Ovary (tissue), 9 donors: ENCODE results near the gene UST. TPM values are rescaled to one million over a fixed set of nuclear protein-coding genes. Genes with fewer than 3 reads are reported as not detected.
A peak's percentile ranks its signal among the peaks of the same experiment; 100 is the strongest.

ENCODE experiments used
- DNase-seq, 5 donors: peaks; one replicate each; pipeline ENCODE4 v3.0.0-alpha.2; 2019 to 2020
- H3K27ac ChIP-seq, 2 donors: fragments of 200-600 bp; one replicate each; pipeline versions ENCODE4 v1.5.1 to v1.8.0; 2019 to 2022
- H3K27me3 ChIP-seq: fragments of 200-600 bp; one replicate; pipeline ENCODE4 v1.8.0; 2022
- H3K36me3 ChIP-seq: fragments of 200-600 bp; sonication (generic); one replicate; pipeline ENCODE4 v1.5.1; 2019
- H3K4me1 ChIP-seq: one replicate; pipeline ENCODE4 v1.8.1; 2013; ENCODE audit warnings: mild to moderate bottlenecking, moderate library complexity; ENCODE audit not compliant: insufficient read depth
- H3K4me3 ChIP-seq: fragments of 200-600 bp; sonication (generic); one replicate; pipeline ENCODE4 v1.5.1; 2017
- H3K9me3 ChIP-seq, 2 donors: fragments of 200-600 bp in 1 of 2; sonication (generic) in 1 of 2; one replicate each; pipeline versions ENCODE4 v1.5.1 to v1.8.1; 2013 to 2019; ENCODE audit warnings: mild to moderate bottlenecking in 1 of 2, moderate library complexity in 1 of 2
- CTCF ChIP-seq, 3 donors: fragments of 450-650 bp in 2 of 3; fragments of 200-600 bp in 1 of 3; IDR thresholded peaks; one replicate each; pipeline versions ENCODE4 v1.5.1 to v1.8.0; 2016 to 2022; ENCODE audit warnings: antibody characterized with exemption in 3 of 3, mild to moderate bottlenecking in 1 of 3
- EP300 ChIP-seq: sonication (generic); formaldehyde crosslinking; IDR thresholded peaks from one replicate; pipeline ENCODE4 v1.6.1; 2017; ENCODE audit warnings: antibody characterized with exemption
- POLR2A ChIP-seq: fragments of 450-650 bp; IDR thresholded peaks from one replicate; pipeline ENCODE4 v1.6.1; 2017; ENCODE audit warnings: antibody characterized with exemption, mild to moderate bottlenecking, moderate library complexity
- WGBS, 3 donors: extraction: QIAGEN DNeasy Blood & Tissue Kit in 1 of 3; methylation state at CpG; one replicate each; pipeline versions ENCODE4 v1.1.5 to v1.1.7; 2013 to 2017; 5-methylcytosine and 5-hydroxymethylcytosine counted together
- intact Hi-C, 4 donors: fragments of 100-400 bp; cut with DNase I; formaldehyde crosslinking; loops; one replicate each; pipeline versions ENCODE4 v1.11.0 to v1.15.1; 2022 to 2023
- polyA plus RNA-seq, 2 donors: library from polyadenylated mRNA; stranded (reverse); fragments of 200-250 nt in 1 of 2; fragments of 350-450 nt in 1 of 2; fragmentation: Illumina TruSeq in 1 of 2; extraction: RNeasy Lipid Tissue Mini Kit (QIAGEN cat#74804) in 1 of 2; gene quantifications; one replicate each; pipeline ENCODE4 v1.2.3, GENCODE V29; 2013 to 2014
- total RNA-seq, 7 donors: library from RNA; depleted of rRNA in 2 of 7; stranded (reverse); fragments of >200 nt in 2 of 7; fragmentation: NEBNext Ultra II Directional in 3 of 7; extraction: Animal tissue kit (Norgen Biotek cat#: 25700) in 3 of 7; gene quantifications; one replicate each; pipeline versions ENCODE4 v1.1.0 to v1.2.4, GENCODE V29; 2016 to 2023
- donor health status: DM: no; HTN: no; CAD: no; lungs with moderate emphysema.
- donor health status: DM: no; HTN: no; CAD: no.
- donor health status: Bipolar disorder and iron deficiency.
- donor health status: DM: yes; HTN: yes; CAD: no.
- donor health status: DM: no; HTN: no; CAD: no.
- donor health status: DM: yes; HTN: yes; CAD: no.

Gene UST
- total and polyA plus RNA-seq, 9 donors: 11.8 to 20.1 (median 16.5) TPM

DNA sequence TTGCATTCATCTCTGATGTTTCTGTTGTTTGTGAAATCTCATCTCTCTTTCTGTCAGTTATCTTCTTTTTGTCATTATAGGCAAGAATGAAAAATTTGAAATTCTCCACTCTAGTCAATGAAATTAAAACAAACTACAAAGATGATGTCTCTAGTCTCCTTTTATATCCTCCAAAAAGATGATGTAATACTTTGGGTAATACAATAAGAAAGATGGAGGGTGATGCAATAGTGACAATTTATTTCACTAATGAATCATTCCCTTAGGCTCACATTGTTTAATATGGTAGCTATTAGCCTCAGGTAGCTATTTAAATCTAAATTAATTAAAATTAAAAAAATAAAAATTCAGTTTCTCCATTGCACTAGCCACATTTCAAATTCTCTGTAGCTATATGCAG is 145.4 kb downstream of the UST start:
- TF ChIP-seq POLR2A: no peak
- no peak for TF ChIP-seq CTCF (IDR thresholded peaks at IDR 0.05)
- Histone ChIP-seq H3K4me1 (peaks cover 15% of the 10 kb centered on the region), H3K4me3 (no peak overlapping the region), H3K9me3 (no peaks in the 10 kb centered on the region), H3K27me3 (no peaks in the 10 kb centered on the region), H3K27ac (no peak overlapping the region), H3K36me3 (no peaks in the 10 kb centered on the region)
- no peak for DNase-seq
- intact Hi-C loops: no loop called here

DNA sequence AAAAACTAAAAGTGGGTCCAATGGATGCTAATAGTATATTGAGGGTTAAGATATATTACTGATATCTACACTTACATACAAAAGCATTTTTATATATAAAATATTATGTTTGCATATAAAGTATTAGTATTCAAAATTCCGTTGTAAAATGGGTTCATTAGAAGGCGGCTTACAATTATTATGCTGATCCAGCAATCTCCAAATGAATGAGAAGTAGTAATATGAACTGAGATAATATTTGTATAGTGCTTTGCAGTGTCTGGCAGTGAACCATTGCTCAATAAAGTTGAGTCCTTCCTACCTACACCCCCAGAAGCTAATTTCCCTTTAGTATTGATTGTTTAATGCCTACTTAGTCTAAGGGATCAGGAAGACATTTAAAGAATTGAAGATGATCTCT is 146.2 kb downstream of the UST start:
- Histone ChIP-seq H3K9me3 (no peaks in the 10 kb centered on the region), H3K4me3 (no peak overlapping the region), H3K36me3 (no peaks in the 10 kb centered on the region), H3K27ac (no peak overlapping the region), H3K27me3 (no peaks in the 10 kb centered on the region), H3K4me1 (peaks cover 13% of the 10 kb centered on the region)
- no peak for DNase-seq
- intact Hi-C loops: no loop called here
- TF ChIP-seq POLR2A (no peak), EP300 (no peak), CTCF (IDR thresholded peaks at IDR 0.05) (no peak)
- 47 to 89% (median 76%) methylated on average over 2 of the region's 2 CpGs for WGBS, 3 donors

DNA sequence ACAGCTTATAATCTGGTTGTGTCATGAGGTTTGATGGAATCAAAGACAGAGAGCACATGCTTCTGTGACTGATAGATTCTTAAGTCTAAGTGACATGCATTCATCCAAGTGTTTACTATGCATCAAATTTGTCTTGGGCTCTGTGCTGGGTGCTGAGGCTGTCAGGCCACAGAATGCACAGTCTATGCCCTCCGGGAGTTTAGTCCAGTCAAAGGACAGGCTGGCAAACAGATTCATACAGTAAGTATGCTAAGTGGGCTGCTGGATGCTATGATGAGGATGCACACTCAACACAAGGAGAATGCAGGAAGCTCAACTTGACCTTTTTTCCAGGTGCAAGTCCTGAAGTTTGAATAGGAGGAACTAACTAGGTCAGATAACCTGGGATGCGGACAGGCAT is 146.7 kb downstream of the UST start:
- Histone ChIP-seq H3K9me3 (no peaks in the 10 kb centered on the region), H3K4me3 (no peak overlapping the region), H3K27me3 (no peaks in the 10 kb centered on the region), H3K36me3 (no peaks in the 10 kb centered on the region), H3K27ac (no peak overlapping the region), H3K4me1 (peaks cover 13% of the 10 kb centered on the region)
- DNase-seq: no peak
- WGBS, 3 donors: 52 to 100% (median 78%) methylated on average over 2 of the region's 2 CpGs
- no peak for TF ChIP-seq EP300
- no peak for TF ChIP-seq POLR2A
- TF ChIP-seq CTCF (IDR thresholded peaks at IDR 0.05): no peak
- intact Hi-C loops: no loop called here

DNA sequence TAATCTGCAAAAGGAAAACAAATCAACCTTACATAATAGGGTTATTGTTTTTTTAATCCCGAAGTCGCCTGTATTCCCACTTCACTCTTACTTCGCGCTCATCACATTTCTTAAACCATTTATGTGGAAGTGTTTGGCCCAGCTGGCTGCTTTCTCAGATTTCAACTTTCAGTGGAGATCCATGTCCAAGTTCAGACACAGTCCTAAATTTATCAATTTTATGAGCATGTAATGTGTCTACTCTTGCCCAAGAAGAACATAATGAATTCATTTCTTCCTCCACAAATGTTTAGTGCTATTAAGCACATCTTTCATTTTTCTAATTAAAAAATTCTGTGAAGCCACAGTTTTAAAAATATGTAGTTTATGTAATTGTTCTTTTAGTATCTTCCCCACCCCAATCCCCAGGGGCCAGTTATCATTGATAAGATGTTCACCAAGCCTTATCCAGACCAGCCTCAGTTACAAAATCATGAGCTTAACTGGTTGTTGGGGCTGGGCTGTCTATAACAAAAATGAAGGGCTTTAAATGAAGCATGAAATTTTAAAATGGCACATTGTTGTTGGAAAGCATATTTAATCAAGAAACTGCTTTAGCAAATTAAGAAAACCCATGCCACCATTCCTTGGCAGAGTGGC is 151.7 kb downstream of the UST start:
- Histone ChIP-seq H3K27ac (no peak overlapping the region), H3K27me3 (no peaks in the 10 kb centered on the region), H3K4me1 (peaks cover 2% of the 10 kb centered on the region), H3K4me3 (no peak overlapping the region), H3K9me3 (no peaks in the 10 kb centered on the region), H3K36me3 (no peaks in the 10 kb centered on the region)
- 27 to 52% (median 39%) methylated on average over 4 of the region's 4 CpGs for WGBS, 3 donors
- intact Hi-C loops: no loop called here
- DNase-seq: peak in 1 of 5 donors; percentile 34
- TF ChIP-seq POLR2A (no peak), CTCF (IDR thresholded peaks at IDR 0.05) (no peak), EP300 (no peak)
